ENCODE measurements around the gene EPGN. TPM values are rescaled to one million over a fixed set of nuclear protein-coding genes. Genes with fewer than 3 reads are reported as not detected.
"Not testable (repeated sequence)": the region's sequence is repeated elsewhere in the genome, so short reads cannot be mapped to it uniquely, and the experiment has no call there.

Gene EPGN
- total RNA-seq, 1 experiment from 2014 or later: 176 TPM

DNA sequence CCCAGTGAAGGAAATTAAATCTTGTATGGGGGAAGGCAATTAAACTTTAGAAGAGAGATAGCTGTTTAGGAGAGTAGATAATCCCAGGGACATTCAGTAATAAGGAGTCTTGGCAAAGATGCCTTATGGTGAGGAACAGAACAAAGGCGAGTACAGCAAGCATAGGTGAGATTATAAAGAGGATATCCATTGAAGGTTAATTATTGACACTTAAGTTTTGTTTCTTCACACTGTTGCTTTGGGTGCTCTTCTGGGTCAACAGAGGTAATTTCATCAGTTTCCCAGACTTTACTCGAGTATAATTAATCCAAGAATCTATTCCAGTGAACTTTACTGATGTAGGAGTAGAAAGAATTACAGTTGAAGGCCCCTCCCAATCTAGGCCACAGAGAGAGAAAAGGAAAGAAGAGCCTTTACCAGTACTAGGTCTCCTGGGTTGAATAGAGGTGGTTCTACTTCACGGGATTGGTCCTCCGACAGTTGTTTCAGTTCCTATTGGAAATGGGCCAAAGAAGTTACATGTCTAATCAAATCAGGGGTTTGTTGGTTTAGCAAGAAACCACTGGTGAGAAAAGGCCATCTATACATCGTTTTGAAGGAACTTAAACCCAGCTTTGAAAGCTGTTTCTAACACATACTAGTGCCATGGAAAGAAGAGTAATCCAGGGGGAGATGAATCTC lies 27.2 kb downstream of the EPGN start:
- DNase-seq (ENCODE audit: extremely low read depth, low read depth): no peak

DNA sequence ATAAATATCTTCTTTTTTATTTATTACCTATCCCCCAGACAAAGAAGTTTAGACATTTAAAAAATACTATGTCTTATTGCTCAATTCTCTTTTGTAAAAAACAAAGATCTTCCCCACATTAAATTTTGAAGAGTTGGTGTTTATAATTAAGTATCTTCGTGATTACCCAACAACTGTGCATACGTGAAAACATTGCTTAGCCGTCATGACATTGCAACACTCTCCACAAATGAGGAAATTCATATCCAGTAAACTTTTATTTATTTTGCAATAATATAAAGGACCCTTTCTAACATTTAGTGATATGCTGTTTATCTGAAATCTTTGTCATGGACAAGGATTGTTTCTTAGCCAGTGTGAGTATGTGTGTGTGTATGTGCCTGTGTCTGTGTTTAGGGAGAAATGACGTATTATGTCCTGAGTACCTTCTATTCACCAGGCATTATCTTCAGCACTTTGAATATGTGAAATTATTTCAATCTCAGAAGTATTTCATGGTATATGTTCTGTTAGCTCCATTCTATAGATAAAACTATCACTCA lies 30.6 kb downstream of the EPGN start:
- DNase-seq (ENCODE audit: extremely low read depth, low read depth): peak; percentile 44

- DNase-seq (ENCODE audit: extremely low read depth, low read depth): no peak
Observed at GRCh38 chr4:74339501-74339900, 31.2 kb downstream of the EPGN start.

- not testable (repeated sequence) for DNase-seq (ENCODE audit: extremely low read depth, low read depth)
Observed at GRCh38 chr4:74340421-74340820, 32.2 kb downstream of the EPGN start.

DNA sequence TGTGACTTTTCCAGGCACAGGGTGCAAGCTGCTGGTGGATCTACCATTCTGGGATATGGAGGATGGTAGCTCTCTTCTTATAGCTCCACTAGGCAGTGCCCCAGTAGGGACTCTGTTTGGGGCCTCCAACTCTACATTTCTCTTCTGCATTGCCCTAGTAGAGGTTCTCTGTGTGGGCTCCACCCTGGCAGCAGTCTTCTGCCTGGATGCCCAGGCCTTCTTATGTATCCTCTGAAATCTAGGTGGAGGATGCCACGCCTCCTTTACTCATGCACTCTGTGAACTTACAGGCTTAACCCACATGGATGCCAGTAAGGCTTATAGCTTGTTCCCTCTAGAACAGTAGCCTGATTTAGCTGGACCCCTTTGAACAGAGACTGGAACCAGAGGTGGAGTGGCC lies 35.8 kb downstream of the EPGN start:
- DNase-seq (ENCODE audit: extremely low read depth, low read depth): no peak

DNA sequence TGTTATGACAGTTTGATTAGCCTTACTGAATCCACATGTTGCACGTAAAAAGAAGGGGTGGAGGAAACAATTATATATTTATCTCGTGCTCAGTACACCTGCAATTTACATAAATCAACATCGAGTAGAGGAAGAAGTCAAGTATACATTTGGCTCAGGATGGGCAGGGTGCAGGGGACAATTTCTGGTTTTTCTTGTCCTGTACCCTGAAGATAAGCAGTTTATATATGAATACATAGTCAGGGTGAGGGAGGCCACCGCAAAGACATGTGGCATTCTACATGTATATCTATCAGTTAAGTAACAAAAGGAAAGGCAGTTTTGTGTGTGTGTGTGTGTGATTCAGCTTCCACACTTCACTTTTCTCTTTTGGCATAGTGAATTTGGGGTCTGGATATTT lies 45.6 kb downstream of the EPGN start:
- DNase-seq (ENCODE audit: extremely low read depth, low read depth): no peak

DNA sequence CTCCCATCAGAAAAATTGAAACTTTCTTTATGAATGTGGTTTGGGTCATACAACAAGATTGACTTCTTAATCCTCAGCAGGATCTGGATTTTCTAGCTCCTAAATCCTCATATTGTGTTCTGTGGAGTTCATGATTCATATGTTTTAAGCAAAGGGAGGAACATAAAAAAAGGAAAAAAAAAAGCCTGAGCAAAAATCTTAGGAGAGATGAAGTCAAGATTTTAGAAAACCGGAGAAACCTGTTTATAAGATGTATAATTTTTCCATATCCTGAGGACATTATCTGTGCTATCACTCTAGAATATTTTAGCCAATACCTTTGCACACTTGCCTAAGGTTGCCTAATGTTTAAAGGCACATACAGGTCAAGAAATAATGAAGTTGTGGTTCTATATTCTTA lies 49.7 kb downstream of the EPGN start:
- no peak for DNase-seq (ENCODE audit: extremely low read depth, low read depth)

DNA sequence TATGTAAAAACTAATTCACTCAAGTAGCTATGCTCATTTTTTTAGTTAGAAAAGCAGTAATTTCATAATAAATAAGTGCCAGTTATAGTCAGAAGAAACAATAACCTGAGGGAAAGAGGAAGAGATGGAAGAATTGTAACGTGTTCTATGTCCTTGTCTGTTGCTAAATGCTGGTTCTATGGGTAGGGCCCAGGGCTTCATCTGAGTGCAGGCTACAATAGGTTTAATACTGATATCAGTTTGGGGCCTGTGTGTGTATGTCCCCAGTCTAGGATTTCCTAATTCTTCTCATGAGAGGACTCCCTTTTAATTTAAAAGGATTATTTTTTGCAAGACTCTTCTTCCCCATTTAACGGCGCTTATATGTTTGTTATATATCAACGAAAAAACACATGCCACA lies 53.4 kb downstream of the EPGN start:
- no peak for DNase-seq (ENCODE audit: extremely low read depth, low read depth)

DNA sequence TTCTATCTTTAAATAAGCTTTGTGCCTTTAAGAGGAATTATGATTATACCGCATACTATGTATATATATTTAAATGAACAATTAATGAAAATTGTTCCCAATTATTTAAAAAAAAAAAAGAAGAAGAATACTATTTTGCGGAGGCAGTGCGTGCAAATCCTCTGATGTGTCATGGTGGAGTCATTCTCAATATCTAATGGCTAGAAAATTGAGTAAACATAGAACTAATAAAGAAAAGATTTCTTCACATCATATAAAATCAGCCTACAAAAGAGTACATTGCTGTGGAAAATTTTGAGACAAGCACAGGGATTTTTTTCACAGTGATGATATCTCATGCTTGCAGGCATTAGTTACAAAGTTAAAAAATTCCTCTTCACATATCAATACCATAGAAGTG lies 54.1 kb downstream of the EPGN start:
- no peak for DNase-seq (ENCODE audit: extremely low read depth, low read depth)

- DNase-seq (ENCODE audit: extremely low read depth, low read depth): no peak
Observed at GRCh38 chr4:74364256-74364651, 56.0 kb downstream of the EPGN start.

- DNase-seq (ENCODE audit: extremely low read depth, low read depth): no peak
Observed at GRCh38 chr4:74364652-74365491, 56.6 kb downstream of the EPGN start, which contains the start of gene EREG. Gene EREG, plus strand, starts transcription at chr4:74365145. Its CDS starts 164 bp downstream, at chr4:74365309.

DNA sequence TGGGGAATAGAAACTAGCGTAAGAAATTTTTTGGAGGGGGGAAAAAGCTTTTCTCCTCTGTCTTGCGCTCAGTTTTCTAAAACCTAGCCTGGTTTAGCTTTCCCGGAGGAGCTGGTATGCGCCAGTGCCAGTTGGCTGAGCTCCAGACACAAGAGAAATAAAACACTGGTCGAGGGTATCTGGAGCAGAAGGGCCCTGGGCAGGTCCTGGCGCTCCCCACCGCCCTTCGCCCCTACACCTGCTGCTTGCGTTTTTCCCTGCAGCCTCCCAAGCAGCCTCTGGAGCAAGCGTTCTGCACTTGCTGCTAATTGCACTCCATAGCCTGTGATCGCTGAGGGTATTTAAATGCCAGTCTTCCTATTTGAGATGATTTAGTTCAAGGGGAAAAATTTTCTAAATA lies 57.5 kb downstream of the EPGN start:
- no peak for DNase-seq (ENCODE audit: extremely low read depth, low read depth)

Other genes with a start within 250 kb of the EPGN start
- 95.2 and 101 TPM in 2 replicates for gene CXCL2, start 209.3 kb upstream of the EPGN start, total RNA-seq (2014; rRNA removed; shearing (Covaris generic))
- 48.9 and 57.6 TPM in 2 replicates for gene MTHFD2L, start 150.4 kb upstream of the EPGN start, total RNA-seq (2014; rRNA removed; shearing (Covaris generic))
- gene EREG, start 56.7 kb downstream of the EPGN start, total RNA-seq (2014; rRNA removed; shearing (Covaris generic)): 2.7 and 3.8 TPM in 2 replicates
- 6.8 and 7.0 TPM in 2 replicates for gene AREG, start 136.7 kb downstream of the EPGN start, total RNA-seq (2014; rRNA removed; shearing (Covaris generic))